Embryonic facial prominence (tissue), 1 donor: Measurements from ENCODE around the gene KCNQ1.

Experiments
- DNase-seq: peaks from one replicate; pipeline ENCODE4 v3.0.0-alpha.2; 2016; ENCODE audit errors: extremely low spot score

Gene KCNQ1

GRCh38 chr11:2881076-2881980 lies 436.5 kb downstream of the KCNQ1 start:
- DNase-seq = no peak

GRCh38 chr11:2881981-2882375 lies 437.2 kb downstream of the KCNQ1 start:
- DNase-seq = no peak

GRCh38 chr11:2882396-2883110 lies 437.7 kb downstream of the KCNQ1 start:
- DNase-seq = no peak

- no peak for DNase-seq
Observed at GRCh38 chr11:2883640-2883978, 438.8 kb downstream of the KCNQ1 start.

GRCh38 chr11:2883979-2884815 lies 439.4 kb downstream of the KCNQ1 start:
- DNase-seq = no peak

- no peak for DNase-seq
Observed at GRCh38 chr11:2885017-2885677, 440.3 kb downstream of the KCNQ1 start.

GRCh38 chr11:2885678-2886081 lies 440.9 kb downstream of the KCNQ1 start, which contains the start of gene CDKN1C:
TSS of gene CDKN1C (minus strand) at chr11:2885775. CDS start at chr11:2885456, 319 bp downstream.
- peak; percentile 87 for DNase-seq

- DNase-seq = no peak
Observed at GRCh38 chr11:2886191-2886894, 441.5 kb downstream of the KCNQ1 start.

- DNase-seq = no peak
Observed at GRCh38 chr11:2886936-2887335, 442.1 kb downstream of the KCNQ1 start.

- DNase-seq = no peak
Observed at GRCh38 chr11:2887515-2888195, 442.8 kb downstream of the KCNQ1 start.

GRCh38 chr11:2888266-2888968 lies 443.6 kb downstream of the KCNQ1 start:
- peak; percentile 64 for DNase-seq

GRCh38 chr11:2889362-2890273 lies 444.8 kb downstream of the KCNQ1 start:
- no peak for DNase-seq

GRCh38 chr11:2890466-2891294 lies 445.9 kb downstream of the KCNQ1 start:
- DNase-seq = peak; percentile 48

- DNase-seq = no peak
Observed at GRCh38 chr11:2891326-2892214, 446.8 kb downstream of the KCNQ1 start.

GRCh38 chr11:2892215-2892966 lies 447.6 kb downstream of the KCNQ1 start:
- peak; percentile 53 for DNase-seq

GRCh38 chr11:2892967-2893528 lies 448.2 kb downstream of the KCNQ1 start:
- DNase-seq = no peak
